ENCODE data around the gene BMP10. TPM values are rescaled to one million over a fixed set of nuclear protein-coding genes. Genes with fewer than 3 reads are reported as not detected.

Gene BMP10
- total RNA-seq, 2 donors from 2014 or later = not detected

GRCh38 chr2:68832233-68832869 is 38.8 kb downstream of the BMP10 start:
- Histone ChIP-seq H3K4me1 (ENCODE audit: control insufficient read depth, insufficient read depth, low read length) (no peaks in the 10 kb centered on the region), H3K4me3 (ENCODE audit: low read length) (no peak overlapping the region), H3K27me3 (ENCODE audit: control insufficient read depth, insufficient read depth, low read length, poor library complexity, severe bottlenecking) (no peaks in the 10 kb centered on the region), H3K9me3 (ENCODE audit: control insufficient read depth, low read length) (no peaks in the 10 kb centered on the region), H3K36me3 (ENCODE audit: control insufficient read depth, insufficient read depth, low read length) (no peaks in the 10 kb centered on the region), H3K27ac (ENCODE audit: low read depth, low read length) (no peak overlapping the region), H3K9ac (ENCODE audit: extremely low read depth, low read length, poor library complexity, severe bottlenecking) (no peak overlapping the region)
- Mint-ChIP-seq H3K9me3 (no peaks in the 10 kb centered on the region), H3K27me3 (ENCODE audit: insufficient read depth) (no peaks in the 10 kb centered on the region), H3K27ac (no peak overlapping the region), H3K36me3 (ENCODE audit: low read depth) (no peaks in the 10 kb centered on the region), H3K4me1 (peaks cover 4% of the 10 kb centered on the region), H3K4me3 (no peak overlapping the region)
- no peak for TF ChIP-seq CTCF (conservative IDR thresholded peaks at IDR 0.05)
- WGBS, 2 experiments (ENCODE audit: insufficient coverage in 1 of 2, insufficient read length in 1 of 2) = 74 to 83% methylated on average over 3 to 8 of the region's 8 CpGs
- DNase-seq = no peak

- H3K27me3 Mint-ChIP-seq (ENCODE audit: insufficient read depth) = no peaks in the 10 kb centered on the region
- no peaks in the 10 kb centered on the region for H3K36me3 ChIP-seq (ENCODE audit: control insufficient read depth, insufficient read depth, low read length)
- no peaks in the 10 kb centered on the region for H3K36me3 Mint-ChIP-seq (ENCODE audit: low read depth)
Observed at GRCh38 chr2:68831686-68832232, 39.4 kb downstream of the BMP10 start.

GRCh38 chr2:68829749-68830148 is 41.4 kb downstream of the BMP10 start:
- H3K9me3 ChIP-seq (ENCODE audit: control insufficient read depth, low read length) = no peaks in the 10 kb centered on the region
- H3K36me3 Mint-ChIP-seq (ENCODE audit: low read depth) = no peaks in the 10 kb centered on the region
- H3K27ac Mint-ChIP-seq = no peak overlapping the region
- no peaks in the 10 kb centered on the region for H3K27me3 ChIP-seq (ENCODE audit: control insufficient read depth, insufficient read depth, low read length, poor library complexity, severe bottlenecking)
- no peaks in the 10 kb centered on the region for H3K27me3 Mint-ChIP-seq (ENCODE audit: insufficient read depth)
- no peak overlapping the region for H3K27ac ChIP-seq (ENCODE audit: low read depth, low read length)
- H3K4me3 Mint-ChIP-seq = no peak overlapping the region
- no peaks in the 10 kb centered on the region for H3K4me1 ChIP-seq (ENCODE audit: control insufficient read depth, insufficient read depth, low read length)
- 90 to 96% methylated on average over 2 of the region's 2 CpGs for WGBS, 2 experiments (ENCODE audit: insufficient coverage in 1 of 2, insufficient read length in 1 of 2)
- H3K9me3 Mint-ChIP-seq = no peaks in the 10 kb centered on the region
- peaks cover 4% of the 10 kb centered on the region for H3K4me1 Mint-ChIP-seq
- H3K4me3 ChIP-seq (ENCODE audit: low read length) = no peak overlapping the region
- DNase-seq = no peak
- H3K36me3 ChIP-seq (ENCODE audit: control insufficient read depth, insufficient read depth, low read length) = no peaks in the 10 kb centered on the region
- no peak for TF ChIP-seq CTCF (conservative IDR thresholded peaks at IDR 0.05)
- no peak overlapping the region for H3K9ac ChIP-seq (ENCODE audit: extremely low read depth, low read length, poor library complexity, severe bottlenecking)

More at GRCh38 chr2:68831686-68832232, 39.4 kb downstream of the BMP10 start:
- TF ChIP-seq CTCF (conservative IDR thresholded peaks at IDR 0.05) = no peak
- Histone ChIP-seq H3K9ac (ENCODE audit: extremely low read depth, low read length, poor library complexity, severe bottlenecking) (no peak overlapping the region), H3K27ac (ENCODE audit: low read depth, low read length) (no peak overlapping the region), H3K4me1 (ENCODE audit: control insufficient read depth, insufficient read depth, low read length) (no peaks in the 10 kb centered on the region), H3K9me3 (ENCODE audit: control insufficient read depth, low read length) (no peaks in the 10 kb centered on the region), H3K27me3 (ENCODE audit: control insufficient read depth, insufficient read depth, low read length, poor library complexity, severe bottlenecking) (no peaks in the 10 kb centered on the region), H3K4me3 (ENCODE audit: low read length) (no peak overlapping the region)
- Mint-ChIP-seq H3K4me1 (peaks cover 4% of the 10 kb centered on the region), H3K27ac (no peak overlapping the region), H3K4me3 (no peak overlapping the region), H3K9me3 (no peaks in the 10 kb centered on the region)
- 92 to 100% methylated on average over 1 to 3 of the region's 3 CpGs for WGBS, 2 experiments (ENCODE audit: insufficient coverage in 1 of 2, insufficient read length in 1 of 2)
- DNase-seq = no peak

Data from endodermal cell (in vitro differentiated cells).